Stimulated activated CD8-positive, alpha-beta memory T cell treated with anti-CD3 and anti-CD28 coated beads, Interleukin-15, amount 100 ng/mL, for 48 hours (primary cell): ENCODE data around the gene RAB8A.
"Not testable (repeated sequence)": the region's sequence is repeated elsewhere in the genome, so short reads cannot be mapped to it uniquely, and the experiment has no call there.

Experiments
- DNase-seq, 2 donors: peaks; one replicate each; pipeline ENCODE4 v3.0.0-alpha.2; 2020; ENCODE audit warnings: low read depth in 2 of 2

The RAB8A gene

DNA sequence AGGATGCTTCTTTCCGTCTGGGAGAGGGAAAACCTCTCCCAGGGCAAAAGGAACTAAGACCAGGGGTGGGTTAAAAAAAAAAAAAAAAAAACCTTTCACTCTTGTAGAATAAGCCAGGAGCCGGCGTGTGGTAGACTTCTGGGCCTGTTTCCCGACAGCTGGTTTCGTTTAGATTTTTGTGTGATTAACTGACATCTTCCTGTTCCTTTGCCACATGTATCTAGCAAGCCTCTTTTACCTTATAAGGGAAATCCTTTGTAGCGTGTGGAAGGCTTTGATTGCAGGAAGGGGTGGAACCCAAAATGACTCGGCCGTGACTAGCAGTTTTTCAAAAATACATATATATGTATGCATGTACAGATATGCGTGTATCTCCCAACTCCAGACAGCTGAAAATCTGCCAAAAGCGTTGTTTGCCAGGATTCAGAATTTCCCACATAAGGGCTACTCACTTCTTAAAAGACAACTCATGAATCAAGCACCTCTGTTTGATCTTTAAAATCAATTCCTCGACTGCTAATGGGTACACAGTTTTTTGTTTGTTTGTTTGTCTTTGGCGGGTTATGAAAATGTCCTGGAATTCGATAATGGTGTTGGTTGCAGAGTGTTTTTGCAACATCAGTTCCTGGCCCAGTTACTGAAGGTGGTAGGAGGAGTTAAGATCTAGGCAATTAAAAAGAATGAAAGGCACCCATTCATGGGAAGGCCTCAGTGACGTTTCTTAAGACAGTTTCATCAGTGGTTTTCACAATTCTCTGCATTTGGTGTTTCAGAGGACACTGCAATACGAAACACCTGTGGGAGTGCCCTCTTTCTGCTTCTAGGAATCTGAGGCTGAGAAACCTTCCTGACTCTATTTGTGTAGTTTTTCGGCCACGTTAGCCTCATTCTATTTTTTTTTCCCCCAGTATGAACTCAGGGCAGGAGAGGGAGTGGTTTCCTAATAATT is 32.7 kb upstream of the RAB8A start:
- peak in 1 of 2 donors; percentile 53 for DNase-seq

GRCh38 chr19:16084067-16084685 is 27.5 kb upstream of the RAB8A start:
- no peak for DNase-seq

GRCh38 chr19:16085115-16085514 is 26.6 kb upstream of the RAB8A start:
- no peak for DNase-seq

- DNase-seq, result not testable (repeated sequence)
Observed at GRCh38 chr19:16087404-16087803, 24.3 kb upstream of the RAB8A start.

GRCh38 chr19:16087940-16088339 is 23.7 kb upstream of the RAB8A start:
- no peak for DNase-seq

GRCh38 chr19:16088351-16089009 is 23.2 kb upstream of the RAB8A start:
- DNase-seq, result no peak

GRCh38 chr19:16089010-16089846 is 22.5 kb upstream of the RAB8A start:
- DNase-seq, result no peak

GRCh38 chr19:16091546-16092475 is 19.9 kb upstream of the RAB8A start:
- DNase-seq, result no peak

- no peak for DNase-seq
Observed at GRCh38 chr19:16094360-16095070, 17.2 kb upstream of the RAB8A start.

GRCh38 chr19:16095071-16095571 is 16.6 kb upstream of the RAB8A start:
- no peak for DNase-seq

- DNase-seq, result no peak
Observed at GRCh38 chr19:16096280-16096855, 15.3 kb upstream of the RAB8A start.

DNA sequence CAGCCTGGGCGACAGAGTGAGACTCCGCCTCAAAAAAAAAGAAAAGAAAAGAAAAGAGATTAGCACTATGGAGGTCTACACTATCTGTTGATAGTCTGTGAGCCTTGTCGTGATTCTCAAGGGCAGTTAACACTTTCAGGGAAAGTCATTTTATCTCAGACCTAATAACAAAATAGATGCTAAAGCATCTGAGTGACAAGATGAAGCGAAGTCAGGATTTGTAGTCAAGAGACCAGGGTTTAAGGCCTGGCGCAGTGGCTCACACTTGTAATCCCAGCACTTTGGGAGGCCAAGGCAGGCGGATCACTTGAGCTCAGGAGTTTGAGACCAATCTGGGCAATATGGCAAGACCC is 13.3 kb upstream of the RAB8A start:
- DNase-seq, result no peak

- no peak for DNase-seq
Observed at GRCh38 chr19:16098821-16099220, 12.9 kb upstream of the RAB8A start.

DNA sequence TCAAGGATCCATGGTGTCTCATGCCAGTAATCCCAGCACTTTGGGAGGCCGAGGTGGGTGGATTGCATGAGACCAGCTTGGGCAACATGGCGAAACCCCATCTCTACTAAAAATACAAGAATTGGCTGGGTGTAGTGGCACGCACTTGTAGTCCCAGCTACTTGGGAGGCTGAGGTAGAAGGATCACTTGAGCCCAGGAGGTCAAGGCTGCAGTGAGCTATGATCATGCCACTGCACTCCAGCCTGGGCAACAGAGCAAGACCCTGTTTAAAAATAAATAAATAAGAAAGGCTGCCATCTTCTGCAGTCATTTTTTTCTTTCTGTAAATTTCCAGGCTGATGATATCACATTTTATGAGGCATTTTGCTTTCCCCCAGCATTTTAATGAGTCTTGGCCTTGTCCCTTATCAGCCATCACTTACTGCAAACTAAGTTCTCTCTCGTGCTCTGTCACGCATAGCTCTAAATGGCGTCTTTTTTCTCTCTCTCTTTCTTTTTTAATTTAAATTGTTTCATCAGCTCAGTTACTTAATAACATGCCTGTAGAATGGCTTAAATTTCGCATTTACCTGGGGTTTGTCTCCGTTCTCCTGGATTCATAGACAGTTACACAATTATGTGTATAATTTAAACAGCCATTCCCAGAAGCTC is 12.2 kb upstream of the RAB8A start:
- not testable (repeated sequence) for DNase-seq

DNA sequence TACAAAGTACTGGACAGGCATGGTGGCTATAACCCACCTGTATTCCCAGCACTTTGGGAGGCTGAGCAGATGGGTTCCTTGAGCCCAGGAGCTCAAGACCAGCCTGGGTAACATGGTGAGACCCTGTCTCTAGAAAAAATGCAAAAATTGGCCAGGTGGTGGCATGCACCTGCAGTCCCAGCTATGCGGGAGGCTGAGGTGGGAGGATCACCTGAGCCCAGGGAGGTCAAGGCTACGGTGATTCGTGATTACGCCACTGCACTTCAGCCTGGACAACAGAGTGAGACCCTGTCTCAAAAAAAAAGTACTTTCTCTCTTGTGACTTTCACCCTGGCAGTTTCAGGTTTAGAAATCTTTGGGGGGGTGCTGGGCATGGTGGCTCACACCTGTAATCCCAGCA is 11.2 kb upstream of the RAB8A start:
- DNase-seq, result no peak

DNA sequence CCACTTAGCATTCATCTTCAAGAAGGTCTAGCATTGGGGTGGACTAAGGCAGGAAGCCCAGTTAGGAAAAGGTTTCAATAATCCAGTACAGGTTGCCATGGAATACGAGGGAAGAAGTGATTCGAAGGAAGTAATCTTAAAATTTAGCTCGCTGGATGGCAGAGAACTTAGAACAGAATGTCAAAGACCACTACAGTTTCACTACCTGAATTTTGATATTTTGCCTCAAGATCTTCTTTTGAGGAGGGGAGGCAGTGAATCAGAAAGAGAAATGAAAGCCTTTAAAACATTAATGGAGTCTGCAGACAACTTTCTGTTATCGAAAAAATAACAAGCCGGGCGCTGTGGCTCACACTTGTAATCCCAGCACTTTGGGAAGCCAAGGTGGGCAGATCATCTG is 7.0 kb upstream of the RAB8A start:
- no peak for DNase-seq

DNA sequence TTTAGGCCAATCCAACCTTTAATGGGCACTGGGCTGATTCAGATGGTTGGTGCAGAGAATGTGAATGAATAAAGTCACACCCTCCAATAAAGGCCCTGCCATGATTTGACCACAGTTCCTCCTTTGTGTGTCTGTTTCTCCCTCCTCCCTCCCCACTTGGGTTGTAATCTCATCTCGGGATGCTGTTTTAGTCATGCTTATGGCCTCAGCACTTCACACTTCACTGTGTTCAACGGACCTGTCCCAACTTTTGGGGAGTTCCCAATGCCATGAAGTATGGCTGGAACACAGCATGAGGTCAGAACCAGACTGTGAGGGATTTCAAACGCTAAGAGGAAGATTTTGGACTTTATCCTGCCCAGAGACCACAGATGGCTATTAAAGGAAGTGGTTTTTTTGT is 5.6 kb upstream of the RAB8A start:
- DNase-seq, result no peak

- DNase-seq, result no peak
Observed at GRCh38 chr19:16111909-16112752, 442 bp downstream of the RAB8A start.
